Measurements from ENCODE around the gene IQSEC3.
A peak's percentile ranks its signal among the peaks of the same experiment; 100 is the strongest.

IQSEC3 gene

GRCh38 chr12:166425-167075, 100.0 kb downstream of the IQSEC3 start:
- Histone ChIP-seq H3K27ac (peak overlapping the region; percentile 37; the same call in 1 of the 2 replicates), H3K4me2 (peak overlapping the region; percentile 55), H3K27me3 (ENCODE audit: insufficient read depth, low read depth) (no peaks in the 10 kb centered on the region)

GRCh38 chr12:167959-168600, 101.5 kb downstream of the IQSEC3 start:
- TF ChIP-seq, protein P1, sequence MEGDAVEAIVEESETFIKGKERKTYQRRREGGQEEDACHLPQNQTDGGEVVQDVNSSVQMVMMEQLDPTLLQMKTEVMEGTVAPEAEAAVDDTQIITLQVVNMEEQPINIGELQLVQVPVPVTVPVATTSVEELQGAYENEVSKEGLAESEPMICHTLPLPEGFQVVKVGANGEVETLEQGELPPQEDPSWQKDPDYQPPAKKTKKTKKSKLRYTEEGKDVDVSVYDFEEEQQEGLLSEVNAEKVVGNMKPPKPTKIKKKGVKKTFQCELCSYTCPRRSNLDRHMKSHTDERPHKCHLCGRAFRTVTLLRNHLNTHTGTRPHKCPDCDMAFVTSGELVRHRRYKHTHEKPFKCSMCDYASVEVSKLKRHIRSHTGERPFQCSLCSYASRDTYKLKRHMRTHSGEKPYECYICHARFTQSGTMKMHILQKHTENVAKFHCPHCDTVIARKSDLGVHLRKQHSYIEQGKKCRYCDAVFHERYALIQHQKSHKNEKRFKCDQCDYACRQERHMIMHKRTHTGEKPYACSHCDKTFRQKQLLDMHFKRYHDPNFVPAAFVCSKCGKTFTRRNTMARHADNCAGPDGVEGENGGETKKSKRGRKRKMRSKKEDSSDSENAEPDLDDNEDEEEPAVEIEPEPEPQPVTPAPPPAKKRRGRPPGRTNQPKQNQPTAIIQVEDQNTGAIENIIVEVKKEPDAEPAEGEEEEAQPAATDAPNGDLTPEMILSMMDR (conservative IDR thresholded peaks at IDR 0.05; ENCODE audit: low read depth, low read length), result no peak
- H4K20me1 ChIP-seq (ENCODE audit: insufficient read depth), result no peaks in the 10 kb centered on the region
- H3K36me3 ChIP-seq (ENCODE audit: insufficient read depth), result no peaks in the 10 kb centered on the region
- no peak overlapping the region for H3K27ac ChIP-seq
- H3K9ac ChIP-seq, result no peak overlapping the region
- no peaks in the 10 kb centered on the region for H3K27me3 ChIP-seq (ENCODE audit: insufficient read depth, low read depth)
- H3K4me1 ChIP-seq (ENCODE audit: low read depth, poor library complexity, severe bottlenecking), result peaks cover 14% of the 10 kb centered on the region
- no peaks in the 10 kb centered on the region for H3K79me2 ChIP-seq (ENCODE audit: insufficient read depth, low read depth)
- no peak overlapping the region for H3K4me3 ChIP-seq (IDR thresholded peaks at IDR 0.05; ENCODE audit: insufficient read depth, low read depth, low read length)
- H2AFZ ChIP-seq (ENCODE audit: low read depth), result no peak overlapping the region
- no peak overlapping the region for H3K4me2 ChIP-seq

More at GRCh38 chr12:166425-167075, 100.0 kb downstream of the IQSEC3 start:
- peak overlapping the region; percentile 14; the same call in 1 of the 2 replicates for H3K9ac ChIP-seq
- H2AFZ ChIP-seq (ENCODE audit: low read depth), result peak overlapping the region; percentile 54; the same call in 1 of the 2 replicates
- no peak overlapping the region for H3K4me3 ChIP-seq (IDR thresholded peaks at IDR 0.05; ENCODE audit: insufficient read depth, low read depth, low read length)
- TF ChIP-seq, protein P1 (conservative IDR thresholded peaks at IDR 0.05; ENCODE audit: low read depth, low read length), result no peak
- no peaks in the 10 kb centered on the region for H4K20me1 ChIP-seq (ENCODE audit: insufficient read depth)
- H3K4me1 ChIP-seq (ENCODE audit: low read depth, poor library complexity, severe bottlenecking), result peaks cover 14% of the 10 kb centered on the region
- no peaks in the 10 kb centered on the region for H3K36me3 ChIP-seq (ENCODE audit: insufficient read depth)
- no peaks in the 10 kb centered on the region for H3K79me2 ChIP-seq (ENCODE audit: insufficient read depth, low read depth)

GRCh38 chr12:168763-169525, 102.4 kb downstream of the IQSEC3 start:
- H4K20me1 ChIP-seq (ENCODE audit: insufficient read depth), result no peaks in the 10 kb centered on the region
- H3K4me1 ChIP-seq (ENCODE audit: low read depth, poor library complexity, severe bottlenecking), result peaks cover 14% of the 10 kb centered on the region
- TF ChIP-seq, protein P1 (conservative IDR thresholded peaks at IDR 0.05; ENCODE audit: low read depth, low read length), result no peak
- no peak overlapping the region for H2AFZ ChIP-seq (ENCODE audit: low read depth)
- H3K27ac ChIP-seq, result no peak overlapping the region
- no peaks in the 10 kb centered on the region for H3K36me3 ChIP-seq (ENCODE audit: insufficient read depth)
- H3K4me3 ChIP-seq (IDR thresholded peaks at IDR 0.05; ENCODE audit: insufficient read depth, low read depth, low read length), result no peak overlapping the region
- H3K9ac ChIP-seq, result no peak overlapping the region
- no peaks in the 10 kb centered on the region for H3K27me3 ChIP-seq (ENCODE audit: insufficient read depth, low read depth)
- H3K4me2 ChIP-seq, result no peak overlapping the region
- no peaks in the 10 kb centered on the region for H3K79me2 ChIP-seq (ENCODE audit: insufficient read depth, low read depth)

DNA sequence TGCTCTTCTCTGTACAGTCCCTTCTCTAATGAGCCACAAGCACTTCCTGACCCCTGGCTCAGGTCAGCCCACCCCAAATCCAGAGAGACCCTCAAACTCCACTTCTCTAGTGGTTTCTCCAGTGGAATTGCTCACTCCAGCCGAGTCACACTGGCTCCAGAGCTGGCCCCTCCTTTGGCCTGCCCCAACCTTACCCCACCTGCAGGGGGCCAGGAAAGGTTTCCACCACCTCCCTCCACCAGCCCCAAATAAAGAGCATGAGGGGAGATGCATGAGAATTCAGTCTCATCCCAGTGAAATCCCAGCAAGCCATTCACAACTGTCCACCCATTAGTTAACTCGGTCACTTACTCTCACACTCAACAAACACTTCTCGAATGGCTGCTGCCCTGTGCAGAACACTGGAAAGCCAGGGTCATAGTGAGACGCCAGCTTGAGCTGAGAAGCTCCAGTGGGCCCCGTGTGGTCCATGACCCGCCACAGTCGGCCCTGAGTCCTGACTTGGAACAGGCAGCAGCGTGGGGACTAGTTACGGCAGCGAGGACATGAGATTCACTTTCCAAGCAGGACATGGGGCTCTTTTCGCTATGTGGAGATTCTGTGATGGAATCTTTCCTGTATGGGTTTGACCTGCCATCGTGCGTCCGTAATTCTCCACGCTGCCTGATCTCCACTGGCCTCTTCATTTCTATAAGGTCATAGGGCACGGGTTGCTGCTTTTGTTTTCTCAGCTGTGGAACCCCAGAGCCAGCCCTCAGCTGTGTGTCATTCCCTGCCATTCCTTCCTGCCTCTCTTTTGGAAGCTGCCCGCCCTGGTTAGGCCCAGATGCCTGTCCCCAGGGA, 103.2 kb downstream of the IQSEC3 start:
- Histone ChIP-seq H3K79me2 (ENCODE audit: insufficient read depth, low read depth) (no peaks in the 10 kb centered on the region), H3K4me2 (no peak overlapping the region), H3K9ac (no peak overlapping the region), H3K27me3 (ENCODE audit: insufficient read depth, low read depth) (no peaks in the 10 kb centered on the region), H4K20me1 (ENCODE audit: insufficient read depth) (no peaks in the 10 kb centered on the region), H2AFZ (ENCODE audit: low read depth) (no peak overlapping the region), H3K4me3 (IDR thresholded peaks at IDR 0.05; ENCODE audit: insufficient read depth, low read depth, low read length) (no peak overlapping the region), H3K36me3 (ENCODE audit: insufficient read depth) (no peaks in the 10 kb centered on the region), H3K27ac (no peak overlapping the region), H3K4me1 (ENCODE audit: low read depth, poor library complexity, severe bottlenecking) (peaks cover 14% of the 10 kb centered on the region)
- TF ChIP-seq, protein P1 (conservative IDR thresholded peaks at IDR 0.05; ENCODE audit: low read depth, low read length), result 0 out of 2 replicates have a peak, but pooled peaks have one; percentile 8
